HepG2 (cell line): ENCODE data around the gene UMOD. TPM values are rescaled to one million over a fixed set of nuclear protein-coding genes. Genes with fewer than 3 reads are reported as not detected.

Source experiments
- ATF1 ChIP-seq: IDR thresholded peaks from 2 replicates; pipeline ENCODE4 v1.6.1; 2016; ENCODE audit warnings: mild to moderate bottlenecking, control low read depth
- ELF3 ChIP-seq: IDR thresholded peaks from 2 replicates; pipeline ENCODE4 v1.6.1; 2016; ENCODE audit warnings: missing genetic modification reagents, missing compliant biosample characterization
- FOXC1 ChIP-seq: sonication (generic); formaldehyde crosslinking; IDR thresholded peaks from 2 replicates; pipeline ENCODE4 v1.8.0; 2022; ENCODE audit warnings: mild to moderate bottlenecking, missing genetic modification reagents, borderline replicate concordance
- FOXK1 ChIP-seq: sonication (generic); formaldehyde crosslinking; IDR thresholded peaks from 2 replicates; pipeline ENCODE4 v1.4.0; 2020; ENCODE audit warnings: low read depth, missing genetic modification reagents, borderline replicate concordance
- HMGA1 ChIP-seq: sonication (generic); formaldehyde crosslinking; conservative IDR thresholded peaks from 2 replicates; pipeline ENCODE4 v1.4.0; 2020; ENCODE audit warnings: missing genetic modification reagents
- KMT2B ChIP-seq: IDR thresholded peaks from 2 replicates; pipeline ENCODE4 v1.6.1; 2016; ENCODE audit warnings: missing genetic modification reagents, missing compliant biosample characterization
- MAFG ChIP-seq: sonication (generic); formaldehyde crosslinking; IDR thresholded peaks from 2 replicates; pipeline ENCODE4 v1.5.1; 2020; ENCODE audit warnings: mild to moderate bottlenecking, missing genetic modification reagents
- NCOR1 ChIP-seq: fragments of 200-600 bp; sonication (generic); IDR thresholded peaks from 2 replicates; pipeline ENCODE4 v1.7.0; 2017; ENCODE audit warnings: antibody characterized with exemption, low read length, borderline replicate concordance
- PPARG ChIP-seq: conservative IDR thresholded peaks from 2 replicates; pipeline ENCODE4 v1.6.1; 2016; ENCODE audit warnings: missing biosample characterization, missing genetic modification reagents
- SAP130 ChIP-seq: IDR thresholded peaks from 2 replicates; pipeline ENCODE4 v1.6.1; 2016; ENCODE audit warnings: low read depth
- U2AF1 ChIP-seq: fragments of 200-400 bp; formaldehyde crosslinking; optimal IDR thresholded peaks from 2 replicates; pipeline ENCODE3; 2017; ENCODE audit warnings: mild to moderate bottlenecking, low read depth, low read length
- ZC3H13 ChIP-seq: sonication (generic); formaldehyde crosslinking; IDR thresholded peaks from 2 replicates; pipeline ENCODE4 v1.8.1; 2023; ENCODE audit warnings: mild to moderate bottlenecking, missing genetic modification reagents, moderate library complexity
- ZFP36L2 ChIP-seq: sonication (generic); formaldehyde crosslinking; IDR thresholded peaks from 2 replicates; pipeline ENCODE4 v1.4.0; 2020; ENCODE audit warnings: missing genetic modification reagents
- ZNF510 ChIP-seq: sonication (generic); formaldehyde crosslinking; IDR thresholded peaks from 2 replicates; pipeline ENCODE4 v1.4.0; 2020; ENCODE audit warnings: low read depth, mild to moderate bottlenecking, missing genetic modification reagents
- ZNF546 ChIP-seq: sonication (generic); formaldehyde crosslinking; conservative IDR thresholded peaks from 2 replicates; pipeline ENCODE4 v1.8.1; 2023; ENCODE audit warnings: mild to moderate bottlenecking, missing genetic modification reagents
- ZNF562 ChIP-seq: sonication (generic); formaldehyde crosslinking; IDR thresholded peaks from 2 replicates; pipeline ENCODE4 v1.8.0; 2022; ENCODE audit warnings: missing genetic modification reagents, borderline replicate concordance
- ZNF652 ChIP-seq: IDR thresholded peaks from 2 replicates; pipeline ENCODE4 v1.6.1; 2016; ENCODE audit warnings: low read depth, borderline replicate concordance
- ZSCAN9 ChIP-seq: IDR thresholded peaks from 2 replicates; pipeline ENCODE4 v1.6.1; 2016; ENCODE audit warnings: borderline replicate concordance
- polyA plus RNA-seq, 8 experiments: library from polyadenylated mRNA; depleted of rRNA in 3 of 8; stranded (reverse) in 7 of 8; unstranded in 1 of 8; fragments of >200 nt; fragmentation: Illumina TruSeq in 4 of 8; extraction: Trizol in 4 of 8; gene quantifications; 2 replicates each; pipeline versions ENCODE4 v1.2.1 to v1.2.3, GENCODE V29; 2011 to 2016; ENCODE audit warnings: low read depth in 4 of 8, missing spikeins in 1 of 8, mixed read lengths in 1 of 8; ENCODE audit not compliant: insufficient read depth in 1 of 8
- total RNA-seq, 5 experiments: library from RNA; depleted of rRNA; stranded (reverse); fragments of >200 nt; fragmentation: Illumina TruSeq; extraction: Trizol; gene quantifications; 2 replicates each; pipeline ENCODE4 v1.2.3, GENCODE V29; 2016; ENCODE audit warnings: low read depth in 1 of 5
- TF ChIP-seq, protein P1 (sequence below): sonication (generic); formaldehyde crosslinking; IDR thresholded peaks from 2 replicates; pipeline ENCODE4 v1.5.1; 2020; ENCODE audit warnings: missing genetic modification reagents, mild to moderate bottlenecking, borderline replicate concordance
- TF ChIP-seq, protein P2 (sequence below): sonication (generic); formaldehyde crosslinking; IDR thresholded peaks from 2 replicates; pipeline ENCODE4 v1.9.0; 2022; ENCODE audit warnings: low read depth, missing genetic modification reagents
- TF ChIP-seq, protein P3 (sequence below): IDR thresholded peaks from 2 replicates; pipeline ENCODE4 v1.6.1; 2016; ENCODE audit warnings: missing biosample characterization, missing genetic modification reagents, low read depth
- TF ChIP-seq, protein P4 (sequence below): sonication (generic); formaldehyde crosslinking; conservative IDR thresholded peaks from 2 replicates; pipeline ENCODE4 v1.8.0; 2022; ENCODE audit warnings: mild to moderate bottlenecking, moderate library complexity, missing genetic modification reagents

Gene UMOD
- total and polyA plus RNA-seq, 2 of the 13 experiments (the other 11 are each of a cell fraction or from before 2014, with no cell fraction given): not detected

DNA sequence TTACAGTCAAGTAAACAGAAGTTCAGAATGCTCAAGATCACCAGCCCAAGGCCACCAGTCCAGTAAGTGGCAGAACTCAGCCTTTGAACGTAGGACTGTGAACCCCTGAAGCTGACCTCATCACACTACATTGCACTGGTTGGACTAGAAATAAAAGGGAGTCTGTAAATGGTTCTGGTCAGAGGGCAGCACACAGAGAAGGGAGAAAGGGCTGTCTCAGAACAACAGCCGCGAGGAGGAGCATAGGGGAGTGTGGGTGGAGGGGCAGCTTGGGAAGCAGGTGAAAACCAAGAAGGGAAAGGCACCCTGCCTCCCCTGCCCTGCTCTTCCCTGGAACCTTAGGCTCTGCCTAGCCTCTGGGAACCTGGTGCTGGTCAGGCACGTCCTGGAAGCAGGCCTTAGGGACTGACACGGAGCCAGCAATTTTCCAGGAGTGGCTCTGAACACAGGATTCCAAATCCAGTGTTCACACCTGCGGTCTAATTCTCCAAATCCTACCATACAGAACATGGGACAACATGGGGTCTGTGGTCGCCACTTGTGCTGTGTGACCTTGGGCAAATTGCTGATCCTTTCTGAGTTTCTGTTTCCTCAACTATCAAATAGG is 45.1 kb upstream of the UMOD start (continued):
- TF ChIP-seq, protein P1, sequence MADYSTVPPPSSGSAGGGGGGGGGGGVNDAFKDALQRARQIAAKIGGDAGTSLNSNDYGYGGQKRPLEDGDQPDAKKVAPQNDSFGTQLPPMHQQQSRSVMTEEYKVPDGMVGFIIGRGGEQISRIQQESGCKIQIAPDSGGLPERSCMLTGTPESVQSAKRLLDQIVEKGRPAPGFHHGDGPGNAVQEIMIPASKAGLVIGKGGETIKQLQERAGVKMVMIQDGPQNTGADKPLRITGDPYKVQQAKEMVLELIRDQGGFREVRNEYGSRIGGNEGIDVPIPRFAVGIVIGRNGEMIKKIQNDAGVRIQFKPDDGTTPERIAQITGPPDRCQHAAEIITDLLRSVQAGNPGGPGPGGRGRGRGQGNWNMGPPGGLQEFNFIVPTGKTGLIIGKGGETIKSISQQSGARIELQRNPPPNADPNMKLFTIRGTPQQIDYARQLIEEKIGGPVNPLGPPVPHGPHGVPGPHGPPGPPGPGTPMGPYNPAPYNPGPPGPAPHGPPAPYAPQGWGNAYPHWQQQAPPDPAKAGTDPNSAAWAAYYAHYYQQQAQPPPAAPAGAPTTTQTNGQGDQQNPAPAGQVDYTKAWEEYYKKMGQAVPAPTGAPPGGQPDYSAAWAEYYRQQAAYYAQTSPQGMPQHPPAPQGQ: no peak
- TF ChIP-seq SAP130 (CRISPR knock-in tag): peak; percentile 67
- no peak for TF ChIP-seq ATF1 (CRISPR knock-in tag)
- TF ChIP-seq ZSCAN9 (CRISPR knock-in tag): no peak
- peak; percentile 34 for TF ChIP-seq ELF3 (CRISPR knock-in tag)
- TF ChIP-seq MAFG (CRISPR knock-in tag): 0 out of 2 replicates have a peak, but pooled peaks have one; percentile 10
- TF ChIP-seq, protein P2, sequence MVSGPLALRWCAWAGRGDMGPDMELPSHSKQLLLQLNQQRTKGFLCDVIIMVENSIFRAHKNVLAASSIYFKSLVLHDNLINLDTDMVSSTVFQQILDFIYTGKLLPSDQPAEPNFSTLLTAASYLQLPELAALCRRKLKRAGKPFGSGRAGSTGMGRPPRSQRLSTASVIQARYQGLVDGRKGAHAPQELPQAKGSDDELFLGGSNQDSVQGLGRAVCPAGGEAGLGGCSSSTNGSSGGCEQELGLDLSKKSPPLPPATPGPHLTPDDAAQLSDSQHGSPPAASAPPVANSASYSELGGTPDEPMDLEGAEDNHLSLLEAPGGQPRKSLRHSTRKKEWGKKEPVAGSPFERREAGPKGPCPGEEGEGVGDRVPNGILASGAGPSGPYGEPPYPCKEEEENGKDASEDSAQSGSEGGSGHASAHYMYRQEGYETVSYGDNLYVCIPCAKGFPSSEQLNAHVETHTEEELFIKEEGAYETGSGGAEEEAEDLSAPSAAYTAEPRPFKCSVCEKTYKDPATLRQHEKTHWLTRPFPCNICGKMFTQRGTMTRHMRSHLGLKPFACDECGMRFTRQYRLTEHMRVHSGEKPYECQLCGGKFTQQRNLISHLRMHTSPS: peak; percentile 16; the same call in 1 of the 2 replicates
- TF ChIP-seq ZC3H13 (CRISPR knock-in tag): no peak
- 0 out of 2 replicates have a peak, but pooled peaks have one; percentile 25 for TF ChIP-seq FOXK1 (CRISPR knock-in tag)
- no peak for TF ChIP-seq ZNF562
- peak; percentile 80; the same call in 1 of the 2 replicates for TF ChIP-seq ZNF546 (CRISPR knock-in tag)
- TF ChIP-seq U2AF1: no peak
- no peak; the same call in none of the 2 replicates for TF ChIP-seq NCOR1
- TF ChIP-seq, protein P3, sequence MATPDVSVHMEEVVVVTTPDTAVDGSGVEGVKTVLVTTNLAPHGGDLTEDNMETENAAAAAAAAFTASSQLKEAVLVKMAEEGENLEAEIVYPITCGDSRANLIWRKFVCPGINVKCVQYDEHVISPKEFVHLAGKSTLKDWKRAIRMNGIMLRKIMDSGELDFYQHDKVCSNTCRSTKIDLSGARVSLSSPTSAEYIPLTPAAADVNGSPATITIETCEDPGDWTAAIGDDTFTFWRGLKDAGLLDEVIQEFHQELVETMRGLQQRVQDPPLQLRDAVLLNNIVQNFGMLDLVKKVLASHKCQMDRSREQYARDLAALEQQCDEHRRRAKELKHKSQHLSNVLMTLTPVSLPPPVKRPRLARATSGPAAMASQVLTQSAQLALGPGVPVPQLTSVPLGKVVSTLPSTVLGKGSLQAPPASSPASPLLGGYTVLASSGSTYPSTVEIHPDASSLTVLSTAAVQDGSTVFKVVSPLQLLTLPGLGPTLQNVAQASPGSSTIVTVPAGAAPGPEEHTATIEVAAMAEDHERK: no peak
- no peak for TF ChIP-seq PPARG (CRISPR knock-in tag)
- no peak for TF ChIP-seq KMT2B
- TF ChIP-seq FOXC1 (CRISPR knock-in tag): 0 out of 2 replicates have a peak, but pooled peaks have one; percentile 24
- TF ChIP-seq, protein P4, sequence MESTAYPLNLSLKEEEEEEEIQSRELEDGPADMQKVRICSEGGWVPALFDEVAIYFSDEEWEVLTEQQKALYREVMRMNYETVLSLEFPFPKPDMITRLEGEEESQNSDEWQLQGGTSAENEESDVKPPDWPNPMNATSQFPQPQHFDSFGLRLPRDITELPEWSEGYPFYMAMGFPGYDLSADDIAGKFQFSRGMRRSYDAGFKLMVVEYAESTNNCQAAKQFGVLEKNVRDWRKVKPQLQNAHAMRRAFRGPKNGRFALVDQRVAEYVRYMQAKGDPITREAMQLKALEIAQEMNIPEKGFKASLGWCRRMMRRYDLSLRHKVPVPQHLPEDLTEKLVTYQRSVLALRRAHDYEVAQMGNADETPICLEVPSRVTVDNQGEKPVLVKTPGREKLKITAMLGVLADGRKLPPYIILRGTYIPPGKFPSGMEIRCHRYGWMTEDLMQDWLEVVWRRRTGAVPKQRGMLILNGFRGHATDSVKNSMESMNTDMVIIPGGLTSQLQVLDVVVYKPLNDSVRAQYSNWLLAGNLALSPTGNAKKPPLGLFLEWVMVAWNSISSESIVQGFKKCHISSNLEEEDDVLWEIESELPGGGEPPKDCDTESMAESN (CRISPR knock-in tag): 0 out of 2 replicates have a peak, but pooled peaks have one; percentile 62
- no peak for TF ChIP-seq HMGA1
- TF ChIP-seq ZNF652: no peak
- TF ChIP-seq ZFP36L2: no peak; the same call in 1 of the 2 replicates
- no peak for TF ChIP-seq ZNF510 (CRISPR knock-in tag)
